HL-60 (cell line): ENCODE measurements around the gene KLHDC10.
A peak's percentile ranks its signal among the peaks of the same experiment; 100 is the strongest.
"Not testable (repeated sequence)": the region's sequence is repeated elsewhere in the genome, so short reads cannot be mapped to it uniquely, and the experiment has no call there.

ENCODE experiments used
- DNase-seq, 2 experiments: peaks; one replicate each; pipeline ENCODE4 v3.0.0-alpha.2; 2010 to 2020; ENCODE audit warnings: low read depth in 1 of 2, low spot score in 1 of 2
- H3K27ac ChIP-seq: fragments of 250-450 bp; sonication (Bioruptor Pico); replicated peaks from 2 replicates; pipeline ENCODE4 v1.5.1; 2020; ENCODE audit warnings: mild to moderate bottlenecking, moderate library complexity
- H3K27me3 ChIP-seq: fragments of 250-450 bp; sonication (Bioruptor Pico); 2 replicates; pipeline ENCODE4 v1.5.1; 2021; ENCODE audit warnings: mild to moderate bottlenecking, moderate library complexity; ENCODE audit not compliant: insufficient read depth, poor library complexity, severe bottlenecking
- H3K4me3 ChIP-seq: replicated peaks from 2 replicates; pipeline ENCODE4 v1.5.1; 2011; ENCODE audit warnings: mild to moderate bottlenecking, control low read depth, low read length; ENCODE audit not compliant: insufficient read depth
- CTCF ChIP-seq: IDR thresholded peaks from one replicate; pipeline ENCODE4 v1.5.1; 2011; ENCODE audit warnings: low read length, control low read depth, inconsistent platforms; ENCODE audit not compliant: insufficient read depth
- GABPA ChIP-seq: IDR thresholded peaks from 2 replicates; pipeline ENCODE4 v1.6.1; 2012; ENCODE audit warnings: low read depth
- POLR2AphosphoS5 ChIP-seq: IDR thresholded peaks from 2 replicates; pipeline ENCODE4 v1.6.1; 2012; ENCODE audit warnings: low read depth
- REST ChIP-seq: IDR thresholded peaks from 2 replicates; pipeline ENCODE4 v1.6.1; 2012; ENCODE audit warnings: low read depth; ENCODE audit not compliant: insufficient replicate concordance
- SPI1 ChIP-seq: IDR thresholded peaks from 2 replicates; pipeline ENCODE4 v1.6.1; 2012; ENCODE audit warnings: low read depth, mild to moderate bottlenecking, borderline replicate concordance

Gene KLHDC10

GRCh38 chr7:130055198-130055597 is 15.1 kb upstream of the KLHDC10 start:
- DNase-seq, H3K27ac ChIP-seq, H3K4me3 ChIP-seq: not testable (repeated sequence)

GRCh38 chr7:130062246-130062645 is 8.1 kb upstream of the KLHDC10 start:
- Histone ChIP-seq H3K4me3 (no peak overlapping the region), H3K27me3 (no peaks in the 10 kb centered on the region), H3K27ac (no peak overlapping the region)
- TF ChIP-seq CTCF (no peak), GABPA (no peak), REST (no peak), SPI1 (no peak), POLR2AphosphoS5 (no peak)
- DNase-seq: no peak

More at GRCh38 chr7:130055198-130055597, 15.1 kb upstream of the KLHDC10 start:
- not testable (repeated sequence) for H3K27me3 ChIP-seq

GRCh38 chr7:130063036-130063435 is 7.3 kb upstream of the KLHDC10 start:
- Histone ChIP-seq H3K27me3 (no peaks in the 10 kb centered on the region), H3K4me3 (no peak overlapping the region), H3K27ac (no peak overlapping the region)
- no peak for TF ChIP-seq REST
- TF ChIP-seq CTCF: no peak
- no peak for TF ChIP-seq GABPA
- no peak for TF ChIP-seq POLR2AphosphoS5
- no peak for TF ChIP-seq SPI1
- DNase-seq: peak in 1 of 2 experiments; percentile 57

GRCh38 chr7:130064580-130064926 is 5.8 kb upstream of the KLHDC10 start:
- not testable (repeated sequence) for H3K27me3 ChIP-seq, DNase-seq, H3K27ac ChIP-seq, H3K4me3 ChIP-seq

GRCh38 chr7:130065500-130066152 is 4.7 kb upstream of the KLHDC10 start:
- TF ChIP-seq SPI1: no peak
- no peak for TF ChIP-seq REST
- TF ChIP-seq GABPA: no peak
- TF ChIP-seq POLR2AphosphoS5: no peak
- TF ChIP-seq CTCF: no peak
- Histone ChIP-seq H3K4me3 (no peak overlapping the region), H3K27me3 (no peaks in the 10 kb centered on the region), H3K27ac (no peak overlapping the region)
- DNase-seq: no peak
